IPS-20b (cell line): ENCODE measurements around the gene AACS.

ENCODE experiments used
- H3K27ac ChIP-seq: one replicate; pipeline ENCODE4 v1.5.1; 2013; ENCODE audit warnings: low read length
- H3K27me3 ChIP-seq: 2 replicates; pipeline ENCODE4 v1.6.1; 2013; ENCODE audit warnings: mild to moderate bottlenecking, low read length, inconsistent platforms; ENCODE audit not compliant: insufficient read depth
- H3K36me3 ChIP-seq: 2 replicates; pipeline ENCODE4 v1.6.1; 2013; ENCODE audit warnings: low read depth, mild to moderate bottlenecking, inconsistent platforms, low read length, moderate library complexity; ENCODE audit not compliant: insufficient read depth
- H3K4me1 ChIP-seq: 2 replicates; pipeline ENCODE4 v1.6.1; 2013; ENCODE audit warnings: mild to moderate bottlenecking, control low read depth, inconsistent platforms, low read length, moderate library complexity; ENCODE audit not compliant: insufficient read depth
- H3K4me3 ChIP-seq: 2 replicates; pipeline ENCODE4 v1.5.1; 2013; ENCODE audit warnings: mild to moderate bottlenecking, low read length, inconsistent platforms
- H3K9ac ChIP-seq: 2 replicates; pipeline ENCODE4 v1.6.1; 2013; ENCODE audit warnings: low read depth, mild to moderate bottlenecking, inconsistent platforms, low read length, moderate library complexity
- H3K9me3 ChIP-seq: 2 replicates; pipeline ENCODE4 v1.6.1; 2013; ENCODE audit warnings: mild to moderate bottlenecking, low read depth, low read length, inconsistent platforms; ENCODE audit not compliant: insufficient read depth

Gene AACS, protein sequence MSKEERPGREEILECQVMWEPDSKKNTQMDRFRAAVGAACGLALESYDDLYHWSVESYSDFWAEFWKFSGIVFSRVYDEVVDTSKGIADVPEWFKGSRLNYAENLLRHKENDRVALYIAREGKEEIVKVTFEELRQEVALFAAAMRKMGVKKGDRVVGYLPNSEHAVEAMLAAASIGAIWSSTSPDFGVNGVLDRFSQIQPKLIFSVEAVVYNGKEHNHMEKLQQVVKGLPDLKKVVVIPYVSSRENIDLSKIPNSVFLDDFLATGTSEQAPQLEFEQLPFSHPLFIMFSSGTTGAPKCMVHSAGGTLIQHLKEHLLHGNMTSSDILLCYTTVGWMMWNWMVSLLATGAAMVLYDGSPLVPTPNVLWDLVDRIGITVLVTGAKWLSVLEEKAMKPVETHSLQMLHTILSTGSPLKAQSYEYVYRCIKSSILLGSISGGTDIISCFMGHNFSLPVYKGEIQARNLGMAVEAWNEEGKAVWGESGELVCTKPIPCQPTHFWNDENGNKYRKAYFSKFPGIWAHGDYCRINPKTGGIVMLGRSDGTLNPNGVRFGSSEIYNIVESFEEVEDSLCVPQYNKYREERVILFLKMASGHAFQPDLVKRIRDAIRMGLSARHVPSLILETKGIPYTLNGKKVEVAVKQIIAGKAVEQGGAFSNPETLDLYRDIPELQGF

DNA sequence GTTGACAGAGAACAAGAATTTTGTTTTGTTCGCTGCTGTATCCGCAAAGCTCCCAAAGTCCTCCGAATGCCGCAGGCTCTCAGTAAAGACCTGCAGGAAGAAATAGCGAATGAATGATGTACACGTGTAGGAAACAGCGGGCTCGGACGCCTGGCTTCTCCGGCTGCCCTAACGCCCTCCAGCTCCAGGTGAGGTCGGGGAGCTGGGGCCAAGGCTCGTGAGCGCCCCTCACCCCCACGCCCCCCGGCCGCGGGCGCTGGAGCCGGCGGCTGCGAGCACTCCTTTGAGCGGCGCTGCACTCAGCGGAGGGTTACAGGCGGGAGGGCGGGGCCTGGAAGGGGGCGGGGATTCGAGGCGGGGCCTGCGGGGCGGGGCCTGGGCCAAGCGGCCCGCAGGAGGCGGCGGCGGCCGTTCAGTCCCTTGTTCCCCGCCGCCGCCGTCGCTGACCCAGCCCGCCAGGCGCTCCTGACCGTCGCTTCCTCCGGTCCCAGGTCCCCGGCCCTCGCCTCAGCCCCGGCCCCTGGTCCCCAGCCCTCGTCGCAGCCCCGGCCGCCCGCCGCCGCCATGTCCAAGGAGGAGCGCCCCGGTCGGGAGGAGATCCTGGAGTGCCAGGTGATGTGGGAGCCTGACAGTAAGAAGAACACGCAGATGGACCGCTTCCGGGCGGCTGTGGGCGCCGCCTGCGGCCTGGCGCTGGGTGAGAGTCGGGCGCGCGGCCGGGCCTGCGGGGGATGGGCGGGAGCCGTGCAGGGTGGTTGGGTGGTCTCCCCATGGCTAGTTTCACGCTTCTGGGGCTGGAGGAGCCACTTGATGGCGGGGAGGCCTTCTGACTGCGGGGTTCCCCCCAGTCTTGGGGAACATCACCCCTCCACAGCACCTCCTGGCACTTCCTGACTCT lies at the start of gene AACS:
Gene AACS (plus strand): TSS at position 415 of the 898 bp plus-strand sequence. CDS start 150 bp downstream, at position 565.
- Histone ChIP-seq H3K4me3 (peak within 1 kb of the TSS; percentile 83), H3K27ac (no peak within 1 kb of the TSS), H3K36me3 (no peaks in the 10 kb centered on the region; the same call in 1 of the 2 replicates), H3K27me3 (no peaks in the 10 kb centered on the region), H3K9ac (peak within 1 kb of the TSS; percentile 77), H3K4me1 (peaks cover 19% of the 10 kb centered on the region), H3K9me3 (peaks cover 13% of the 10 kb centered on the region; the same call in 1 of the 2 replicates)

DNA sequence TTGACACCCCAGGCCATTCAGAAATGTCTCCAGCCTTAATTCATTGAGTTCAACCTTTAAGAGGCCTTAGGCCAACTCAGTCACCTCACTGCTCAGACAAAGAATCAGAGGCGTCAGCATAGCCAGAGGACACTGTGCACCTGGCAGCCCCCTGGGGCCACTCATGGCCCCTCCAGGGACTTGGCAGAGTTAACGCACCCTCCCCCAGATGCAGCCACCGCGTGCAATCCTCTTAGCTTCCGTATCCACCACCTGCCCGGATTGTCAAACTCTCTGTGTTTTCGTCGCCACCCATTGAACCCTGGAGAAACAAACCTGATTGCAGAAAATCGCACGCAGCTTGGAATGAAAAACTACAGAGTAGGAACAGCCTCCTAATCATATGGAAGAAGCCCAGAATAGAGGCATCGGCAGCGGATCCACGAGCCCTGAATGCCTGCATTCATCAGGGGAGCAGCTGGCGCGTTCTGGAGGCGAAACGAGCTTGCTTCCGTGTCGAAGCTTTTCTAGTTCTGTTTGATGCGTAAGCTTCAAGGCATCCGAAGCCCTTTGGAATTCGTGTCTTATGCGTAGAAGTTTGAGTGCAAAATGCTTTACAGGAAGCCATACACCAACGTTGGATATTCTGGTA lies 49.4 kb upstream of the AACS start:
- Histone ChIP-seq H3K9me3 (no peaks in the 10 kb centered on the region), H3K4me1 (no peaks in the 10 kb centered on the region), H3K9ac (no peak overlapping the region), H3K36me3 (peaks cover 53% of the 10 kb centered on the region), H3K27ac (no peak overlapping the region), H3K27me3 (no peaks in the 10 kb centered on the region), H3K4me3 (no peak overlapping the region)

DNA sequence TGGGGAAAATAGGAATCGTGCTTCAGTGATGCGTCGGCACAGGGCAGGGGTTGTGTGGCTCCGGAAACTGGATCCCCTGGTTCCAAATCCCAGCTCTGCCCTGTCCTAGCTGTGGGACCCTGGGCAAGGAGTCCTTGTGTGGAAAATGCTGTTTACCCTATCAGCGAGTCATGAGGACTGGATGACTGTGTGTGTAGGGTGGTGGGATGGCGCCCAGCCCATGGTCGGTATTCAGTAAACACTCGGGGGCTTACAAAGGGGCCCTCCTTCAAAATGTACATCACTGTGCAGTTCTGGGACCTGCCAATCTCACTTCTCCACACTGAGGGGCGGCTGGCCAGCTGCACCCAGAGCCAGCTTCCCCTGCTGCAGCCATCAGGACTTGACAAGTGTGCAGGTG lies 47.4 kb upstream of the AACS start:
- H3K36me3 ChIP-seq: peaks cover 51% of the 10 kb centered on the region

DNA sequence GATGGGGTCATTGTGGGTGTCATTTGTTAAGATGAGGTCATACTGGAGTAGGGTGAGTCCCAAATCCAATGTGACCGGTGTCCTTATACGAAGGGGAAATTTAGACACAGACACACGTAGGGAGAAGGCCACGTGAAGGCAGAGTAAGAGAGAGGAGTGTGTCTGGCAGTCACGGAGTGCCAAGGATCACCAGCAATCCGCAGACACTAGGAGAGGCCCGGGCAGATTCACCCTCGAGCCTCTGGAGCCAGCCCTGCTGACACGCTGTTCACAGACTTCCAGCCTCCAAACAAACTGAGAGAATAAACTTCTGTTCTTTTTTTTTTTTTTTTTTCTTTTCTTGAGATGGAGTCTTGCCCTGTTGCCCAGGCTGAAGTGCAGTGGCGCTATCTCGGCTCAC lies 46.9 kb upstream of the AACS start:
- Histone ChIP-seq H3K36me3 (peaks cover 51% of the 10 kb centered on the region), H3K9me3 (no peaks in the 10 kb centered on the region), H3K9ac (no peak overlapping the region), H3K4me3 (no peak overlapping the region), H3K27ac (no peak overlapping the region), H3K4me1 (no peaks in the 10 kb centered on the region), H3K27me3 (no peaks in the 10 kb centered on the region)

More for the DNA sequence above, 47.4 kb upstream of the AACS start:
- H3K27ac ChIP-seq: no peak overlapping the region
- no peaks in the 10 kb centered on the region for H3K4me1 ChIP-seq
- no peak overlapping the region for H3K4me3 ChIP-seq
- H3K27me3 ChIP-seq: no peaks in the 10 kb centered on the region
- H3K9ac ChIP-seq: no peak overlapping the region
- no peaks in the 10 kb centered on the region for H3K9me3 ChIP-seq

DNA sequence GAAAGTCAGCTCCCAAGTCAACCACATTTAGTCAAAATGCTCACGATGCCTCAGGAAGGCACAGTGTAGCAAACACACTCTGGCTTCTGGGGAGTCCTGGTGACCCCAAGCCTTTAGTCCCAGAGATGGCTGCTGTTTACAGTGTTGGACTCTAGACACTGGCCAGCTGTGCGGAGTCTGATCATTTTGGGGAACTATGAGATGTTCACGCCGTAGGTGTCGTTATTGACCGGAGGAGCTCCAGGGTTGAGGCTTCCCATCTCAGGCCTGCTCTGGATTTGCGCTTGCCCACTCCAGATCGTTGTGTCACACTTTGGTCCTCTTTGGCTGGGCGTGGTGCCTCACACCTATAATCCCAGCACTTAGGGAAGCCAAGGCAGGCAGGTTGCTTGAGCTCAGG lies 44.1 kb upstream of the AACS start:
- H3K36me3 ChIP-seq: peaks cover 39% of the 10 kb centered on the region
- no peak overlapping the region for H3K27ac ChIP-seq
- H3K9me3 ChIP-seq: no peaks in the 10 kb centered on the region
- no peaks in the 10 kb centered on the region for H3K4me1 ChIP-seq
- no peak overlapping the region for H3K9ac ChIP-seq
- no peak overlapping the region for H3K4me3 ChIP-seq
- H3K27me3 ChIP-seq: no peaks in the 10 kb centered on the region

DNA sequence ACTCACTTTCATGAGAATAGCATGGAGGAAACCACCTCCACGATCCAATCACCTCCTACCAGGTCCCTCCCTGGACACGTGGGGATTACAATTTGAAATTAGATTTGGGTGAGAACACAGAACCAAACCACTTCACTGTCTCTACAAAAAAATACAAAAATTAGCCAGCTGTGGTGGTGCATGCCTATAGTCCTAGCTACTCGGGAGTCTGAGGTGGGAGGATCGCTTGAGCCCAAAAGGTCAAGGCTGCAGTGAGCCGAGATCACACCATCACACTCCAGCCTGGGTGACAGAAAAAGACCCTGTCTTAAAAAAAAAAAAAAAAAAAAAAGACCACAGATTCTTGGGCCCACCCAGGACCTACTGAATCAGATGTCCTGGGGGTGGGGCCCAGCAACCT lies 43.5 kb upstream of the AACS start:
- H3K4me1 ChIP-seq: no peaks in the 10 kb centered on the region

DNA sequence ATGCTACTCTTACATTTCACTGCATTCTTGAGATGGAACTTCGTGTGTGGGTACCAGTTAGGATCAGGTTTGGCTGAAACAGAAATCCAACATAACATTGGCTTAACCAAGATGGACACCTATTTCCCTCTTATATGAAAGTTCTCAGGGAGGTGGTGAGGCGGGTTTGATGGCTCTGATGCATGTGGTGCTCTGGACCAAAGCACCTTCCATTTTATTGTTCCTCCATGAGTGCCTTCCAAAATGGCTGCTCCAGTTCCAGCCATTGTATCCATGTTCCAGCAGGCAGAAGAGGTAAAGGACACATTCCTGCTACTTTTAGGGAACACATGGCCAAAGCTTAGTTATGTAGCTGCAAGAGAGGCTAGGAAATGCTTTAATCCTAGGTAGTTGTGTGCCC lies 42.2 kb upstream of the AACS start:
- Histone ChIP-seq H3K9ac (no peak overlapping the region), H3K36me3 (peaks cover 33% of the 10 kb centered on the region), H3K4me1 (no peaks in the 10 kb centered on the region), H3K9me3 (no peaks in the 10 kb centered on the region), H3K4me3 (no peak overlapping the region), H3K27ac (no peak overlapping the region), H3K27me3 (no peaks in the 10 kb centered on the region)

More for the DNA sequence above, 43.5 kb upstream of the AACS start:
- H3K9ac ChIP-seq: no peak overlapping the region
- peaks cover 41% of the 10 kb centered on the region for H3K36me3 ChIP-seq
- H3K27ac ChIP-seq: no peak overlapping the region
- no peaks in the 10 kb centered on the region for H3K27me3 ChIP-seq
- H3K9me3 ChIP-seq: no peaks in the 10 kb centered on the region
- H3K4me3 ChIP-seq: no peak overlapping the region

DNA sequence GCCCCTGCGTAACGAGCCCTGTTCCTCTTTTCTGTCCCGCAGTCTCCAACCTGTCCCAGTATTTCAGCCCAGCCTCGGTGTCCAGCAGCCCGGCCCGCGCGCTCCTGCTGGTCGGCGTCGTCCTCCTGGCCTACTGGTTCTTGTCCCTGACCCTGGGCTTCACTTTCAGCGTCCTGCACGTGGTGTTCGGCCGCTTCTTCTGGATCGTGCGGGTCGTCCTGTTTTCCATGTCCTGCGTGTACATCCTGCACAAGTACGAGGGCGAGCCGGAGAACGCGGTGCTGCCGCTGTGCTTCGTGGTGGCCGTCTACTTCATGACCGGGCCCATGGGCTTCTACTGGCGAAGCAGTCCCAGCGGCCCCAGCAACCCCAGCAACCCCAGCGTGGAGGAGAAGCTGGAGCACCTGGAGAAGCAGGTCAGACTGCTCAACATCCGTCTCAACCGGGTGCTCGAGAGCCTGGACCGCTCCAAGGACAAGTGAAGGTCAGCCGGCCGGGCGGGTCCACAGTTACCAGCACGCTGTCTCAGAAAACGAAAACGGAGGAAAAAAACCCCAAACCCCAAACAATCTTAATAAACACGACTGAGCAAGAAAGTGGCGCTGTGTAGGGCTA lies 40.2 kb upstream of the AACS start:
- H3K27me3 ChIP-seq: no peaks in the 10 kb centered on the region
- H3K9me3 ChIP-seq: no peaks in the 10 kb centered on the region
- H3K36me3 ChIP-seq: peaks cover 30% of the 10 kb centered on the region
- no peak overlapping the region for H3K4me3 ChIP-seq
- no peak overlapping the region for H3K9ac ChIP-seq
- no peaks in the 10 kb centered on the region for H3K4me1 ChIP-seq
- H3K27ac ChIP-seq: no peak overlapping the region

DNA sequence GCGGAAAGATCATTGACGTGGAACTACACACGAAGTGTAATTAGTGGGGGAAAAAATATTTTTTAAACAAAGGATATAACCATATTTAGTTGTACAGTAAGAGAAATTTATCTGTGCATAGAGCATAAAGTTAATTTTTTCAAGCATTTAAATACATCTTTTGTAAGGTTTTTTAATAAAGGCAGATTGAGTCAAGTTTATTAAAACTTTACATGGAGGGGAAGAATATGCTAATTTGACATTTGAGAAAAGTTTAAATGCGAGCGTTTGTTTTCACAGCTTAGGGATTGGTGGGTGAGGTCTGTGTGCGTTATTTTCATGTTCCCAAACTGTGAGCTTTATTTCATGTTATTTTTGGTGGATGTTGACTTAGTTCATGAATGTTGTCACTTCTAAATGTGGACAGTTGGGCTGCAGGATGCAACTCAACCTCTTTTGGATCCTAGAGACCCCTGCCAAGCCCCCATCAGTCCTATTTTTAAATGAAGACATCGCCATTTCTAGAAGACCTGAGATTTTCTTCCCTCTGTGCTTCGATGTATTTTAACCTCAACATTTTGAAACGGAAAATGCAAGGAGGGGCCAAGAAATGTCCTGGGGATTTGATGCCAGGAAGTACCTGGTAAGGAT lies 39.5 kb upstream of the AACS start:
- peaks cover 26% of the 10 kb centered on the region for H3K36me3 ChIP-seq
- no peak overlapping the region for H3K4me3 ChIP-seq
- H3K27me3 ChIP-seq: no peaks in the 10 kb centered on the region
- no peak overlapping the region for H3K27ac ChIP-seq
- no peak overlapping the region for H3K9ac ChIP-seq
- H3K9me3 ChIP-seq: no peaks in the 10 kb centered on the region
- H3K4me1 ChIP-seq: no peaks in the 10 kb centered on the region

DNA sequence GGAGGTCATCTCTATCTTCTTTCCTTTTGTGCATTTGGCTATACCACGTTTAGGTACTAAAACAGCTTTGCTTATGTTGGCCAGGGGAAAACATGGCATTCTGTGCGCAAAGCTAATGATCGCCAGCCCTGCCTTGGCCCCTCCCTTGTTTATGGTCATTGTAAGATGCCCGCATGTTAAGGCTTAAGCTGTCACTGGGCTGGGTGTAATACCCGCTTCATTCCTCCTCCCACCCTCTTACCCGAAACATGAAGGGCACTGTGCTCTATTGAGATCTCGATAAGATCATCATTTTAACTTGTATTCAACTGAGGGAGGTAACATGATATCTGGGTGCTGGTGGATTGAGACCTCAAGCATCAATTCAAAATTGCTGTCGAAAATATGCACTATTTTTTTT lies 37.1 kb upstream of the AACS start:
- no peaks in the 10 kb centered on the region for H3K27me3 ChIP-seq
- no peak overlapping the region for H3K27ac ChIP-seq
- H3K9me3 ChIP-seq: no peaks in the 10 kb centered on the region
- H3K36me3 ChIP-seq: peaks cover 21% of the 10 kb centered on the region
- no peak overlapping the region for H3K9ac ChIP-seq
- no peak overlapping the region for H3K4me3 ChIP-seq
- H3K4me1 ChIP-seq: no peaks in the 10 kb centered on the region
